Ascending aorta (tissue), 2 donors: ENCODE data around the gene EEF1A2. TPM values are rescaled to one million over a fixed set of nuclear protein-coding genes. Genes with fewer than 3 reads are reported as not detected.
"Not testable (repeated sequence)": the region's sequence is repeated elsewhere in the genome, so short reads cannot be mapped to it uniquely, and the experiment has no call there.

ENCODE experiments used
- DNase-seq, 2 donors: peaks; one replicate each; pipeline ENCODE4 v3.0.0-alpha.2; 2019; ENCODE audit warnings: low spot score in 2 of 2
- H3K27ac ChIP-seq, 2 donors: fragments of 200-600 bp; sonication (generic); one replicate each; pipeline ENCODE4 v1.5.1; 2016 to 2017; ENCODE audit warnings: mild to moderate bottlenecking in 1 of 2
- H3K27me3 ChIP-seq: fragments of 200-600 bp; sonication (generic); one replicate; pipeline ENCODE4 v1.5.1; 2017
- H3K36me3 ChIP-seq, 2 donors: fragments of 200-600 bp; sonication (generic); one replicate each; pipeline ENCODE4 v1.5.1; 2016
- H3K4me1 ChIP-seq, 2 donors: fragments of 200-600 bp; sonication (generic); one replicate each; pipeline ENCODE4 v1.5.1; 2016 to 2017; ENCODE audit warnings: mild to moderate bottlenecking in 1 of 2
- H3K4me3 ChIP-seq, 2 donors: fragments of 200-600 bp; sonication (generic); one replicate each; pipeline ENCODE4 v1.5.1; 2016 to 2017; ENCODE audit warnings: mild to moderate bottlenecking in 1 of 2
- H3K9me3 ChIP-seq, 2 donors: fragments of 200-600 bp; sonication (generic); one replicate each; pipeline ENCODE4 v1.5.1; 2016
- intact Hi-C: fragments of 100-400 bp; cut with DNase I; formaldehyde crosslinking; loops from one replicate; pipeline ENCODE4 v1.15.1; 2023
- total RNA-seq: library from RNA; depleted of rRNA; stranded (reverse); fragments of >200 nt; gene quantifications from one replicate; pipeline ENCODE4 v1.1.0, GENCODE V29; 2016
- TF ChIP-seq, protein P1 (sequence below), 3 experiments: fragments of 200-600 bp in 2 of 3; fragments of 450-650 bp in 1 of 3; sonication (generic) in 2 of 3; IDR thresholded peaks; one replicate each; pipeline ENCODE4 v1.5.1; 2016 to 2019; ENCODE audit warnings: antibody characterized with exemption in 3 of 3, mild to moderate bottlenecking in 1 of 3, moderate library complexity in 1 of 3

Gene EEF1A2
- total RNA-seq, 1 donor from 2014 or later, result 1.1 TPM

DNA sequence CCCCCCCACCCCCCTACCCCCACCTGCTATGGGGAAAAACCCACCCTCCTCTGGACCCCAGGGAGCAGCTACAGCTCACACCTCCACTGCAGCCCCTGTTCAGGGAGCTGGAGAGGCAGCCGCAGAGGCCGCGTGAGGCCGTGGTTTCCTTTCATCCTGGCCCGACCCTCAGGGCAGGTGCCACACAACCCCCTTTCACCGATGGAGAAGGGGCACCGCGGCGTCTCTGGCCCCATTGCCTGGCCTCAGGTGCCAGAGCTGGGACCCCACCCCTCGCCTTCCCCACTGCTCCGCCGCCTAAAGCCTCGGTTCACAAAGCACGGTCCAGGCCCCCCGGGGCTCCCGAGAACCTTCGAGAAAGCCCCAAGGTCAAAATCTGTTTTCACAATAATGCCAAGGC is 14.6 kb downstream of the EEF1A2 start:
- H3K27ac ChIP-seq, result no peak overlapping the region
- TF ChIP-seq, protein P1, sequence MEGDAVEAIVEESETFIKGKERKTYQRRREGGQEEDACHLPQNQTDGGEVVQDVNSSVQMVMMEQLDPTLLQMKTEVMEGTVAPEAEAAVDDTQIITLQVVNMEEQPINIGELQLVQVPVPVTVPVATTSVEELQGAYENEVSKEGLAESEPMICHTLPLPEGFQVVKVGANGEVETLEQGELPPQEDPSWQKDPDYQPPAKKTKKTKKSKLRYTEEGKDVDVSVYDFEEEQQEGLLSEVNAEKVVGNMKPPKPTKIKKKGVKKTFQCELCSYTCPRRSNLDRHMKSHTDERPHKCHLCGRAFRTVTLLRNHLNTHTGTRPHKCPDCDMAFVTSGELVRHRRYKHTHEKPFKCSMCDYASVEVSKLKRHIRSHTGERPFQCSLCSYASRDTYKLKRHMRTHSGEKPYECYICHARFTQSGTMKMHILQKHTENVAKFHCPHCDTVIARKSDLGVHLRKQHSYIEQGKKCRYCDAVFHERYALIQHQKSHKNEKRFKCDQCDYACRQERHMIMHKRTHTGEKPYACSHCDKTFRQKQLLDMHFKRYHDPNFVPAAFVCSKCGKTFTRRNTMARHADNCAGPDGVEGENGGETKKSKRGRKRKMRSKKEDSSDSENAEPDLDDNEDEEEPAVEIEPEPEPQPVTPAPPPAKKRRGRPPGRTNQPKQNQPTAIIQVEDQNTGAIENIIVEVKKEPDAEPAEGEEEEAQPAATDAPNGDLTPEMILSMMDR (IDR thresholded peaks at IDR 0.05), result no peak
- DNase-seq, result no peak
- no peaks in the 10 kb centered on the region for H3K4me1 ChIP-seq
- no peaks in the 10 kb centered on the region for H3K36me3 ChIP-seq
- no peak overlapping the region for H3K4me3 ChIP-seq
- intact Hi-C loops, result no loop called here
- peaks cover 4% of the 10 kb centered on the region for H3K27me3 ChIP-seq
- H3K9me3 ChIP-seq, result no peaks in the 10 kb centered on the region

DNA sequence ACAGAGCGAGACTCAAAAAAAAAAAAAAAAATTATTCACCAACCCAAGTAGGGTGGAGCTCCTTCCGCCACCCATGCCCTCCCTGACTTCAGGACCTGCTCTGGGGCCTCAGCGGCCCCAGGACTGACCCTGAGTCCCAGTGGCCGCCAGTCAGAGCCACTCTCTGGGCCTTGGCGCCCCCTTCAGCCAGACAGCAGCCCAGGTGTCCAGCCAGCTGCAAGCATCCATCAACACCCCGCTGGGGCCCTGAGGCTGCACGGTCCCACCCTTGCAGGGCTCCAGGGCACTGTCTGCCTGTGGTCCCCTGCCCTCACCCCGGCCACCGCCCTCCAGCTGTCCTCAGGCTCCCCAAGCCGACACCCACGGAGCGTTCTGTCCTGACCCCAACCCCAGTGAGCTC is 15.0 kb downstream of the EEF1A2 start:
- peaks cover 4% of the 10 kb centered on the region for H3K27me3 ChIP-seq

DNA sequence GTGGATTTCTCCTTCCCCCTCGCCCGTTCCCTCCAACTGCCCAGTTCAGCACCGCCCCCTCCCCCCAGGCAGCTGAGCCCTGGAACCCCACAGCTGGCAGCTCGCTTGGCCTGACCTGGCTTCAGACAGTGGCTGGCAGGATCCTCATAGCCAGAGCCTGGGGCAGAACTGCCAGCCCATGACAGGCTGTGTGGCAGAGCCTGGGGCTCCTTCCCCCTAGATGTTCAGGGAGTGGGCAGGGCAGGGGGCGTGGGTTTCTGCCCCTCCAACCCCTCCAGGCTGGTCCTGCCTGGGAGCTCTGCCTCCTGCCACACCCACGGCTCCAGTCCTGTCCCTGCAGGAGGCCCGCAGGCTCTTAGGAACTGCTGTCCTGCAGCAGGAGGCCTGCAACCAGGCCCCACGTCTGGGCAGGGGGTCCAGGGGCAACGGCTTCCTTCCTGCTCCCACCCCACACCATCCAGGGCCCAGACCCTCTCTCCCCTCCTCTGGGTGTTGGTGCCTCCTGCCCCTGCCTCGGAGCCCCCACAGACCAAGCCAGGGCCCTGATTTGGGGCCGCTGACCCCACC is 16.8 kb downstream of the EEF1A2 start:
- H3K36me3 ChIP-seq, result no peaks in the 10 kb centered on the region
- no peak overlapping the region for H3K27ac ChIP-seq
- no peak overlapping the region for H3K4me3 ChIP-seq
- H3K9me3 ChIP-seq, result no peaks in the 10 kb centered on the region
- no peaks in the 10 kb centered on the region for H3K4me1 ChIP-seq
- H3K27me3 ChIP-seq, result no peaks in the 10 kb centered on the region
- TF ChIP-seq, protein P1 (IDR thresholded peaks at IDR 0.05), result no peak
- intact Hi-C loops, result no loop called here
- no peak for DNase-seq

More for the DNA sequence above, 15.0 kb downstream of the EEF1A2 start:
- Histone ChIP-seq H3K27ac (no peak overlapping the region), H3K4me3 (no peak overlapping the region), H3K36me3 (no peaks in the 10 kb centered on the region), H3K4me1 (no peaks in the 10 kb centered on the region), H3K9me3 (no peaks in the 10 kb centered on the region)
- TF ChIP-seq, protein P1 (IDR thresholded peaks at IDR 0.05), result no peak
- no peak for DNase-seq
- intact Hi-C loops, result no loop called here

DNA sequence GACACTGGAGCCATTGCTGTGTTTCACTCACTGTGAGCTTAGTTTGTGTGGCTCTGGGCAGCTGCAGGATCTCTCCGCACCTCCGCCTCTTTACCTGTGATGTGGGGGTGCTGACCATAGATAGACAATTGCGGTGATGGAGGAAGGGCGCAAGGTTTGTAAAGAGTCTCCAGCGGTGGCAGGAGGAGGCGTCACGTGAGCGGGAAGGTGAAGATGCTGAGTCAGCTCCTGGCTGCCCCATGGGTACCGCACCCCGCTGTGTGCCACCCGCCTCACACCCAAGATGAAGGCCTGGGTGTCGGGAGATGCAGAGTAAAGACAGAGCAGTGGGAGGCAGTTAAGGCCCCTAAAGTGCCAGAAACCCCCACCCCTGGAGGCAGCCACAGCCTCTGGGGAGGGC is 17.4 kb downstream of the EEF1A2 start:
- no peak for DNase-seq
- Histone ChIP-seq H3K36me3 (no peaks in the 10 kb centered on the region), H3K27me3 (no peaks in the 10 kb centered on the region), H3K27ac (no peak overlapping the region), H3K4me3 (no peak overlapping the region), H3K4me1 (no peaks in the 10 kb centered on the region), H3K9me3 (no peaks in the 10 kb centered on the region)
- TF ChIP-seq, protein P1 (IDR thresholded peaks at IDR 0.05), result no peak
- intact Hi-C loops, result no loop called here

DNA sequence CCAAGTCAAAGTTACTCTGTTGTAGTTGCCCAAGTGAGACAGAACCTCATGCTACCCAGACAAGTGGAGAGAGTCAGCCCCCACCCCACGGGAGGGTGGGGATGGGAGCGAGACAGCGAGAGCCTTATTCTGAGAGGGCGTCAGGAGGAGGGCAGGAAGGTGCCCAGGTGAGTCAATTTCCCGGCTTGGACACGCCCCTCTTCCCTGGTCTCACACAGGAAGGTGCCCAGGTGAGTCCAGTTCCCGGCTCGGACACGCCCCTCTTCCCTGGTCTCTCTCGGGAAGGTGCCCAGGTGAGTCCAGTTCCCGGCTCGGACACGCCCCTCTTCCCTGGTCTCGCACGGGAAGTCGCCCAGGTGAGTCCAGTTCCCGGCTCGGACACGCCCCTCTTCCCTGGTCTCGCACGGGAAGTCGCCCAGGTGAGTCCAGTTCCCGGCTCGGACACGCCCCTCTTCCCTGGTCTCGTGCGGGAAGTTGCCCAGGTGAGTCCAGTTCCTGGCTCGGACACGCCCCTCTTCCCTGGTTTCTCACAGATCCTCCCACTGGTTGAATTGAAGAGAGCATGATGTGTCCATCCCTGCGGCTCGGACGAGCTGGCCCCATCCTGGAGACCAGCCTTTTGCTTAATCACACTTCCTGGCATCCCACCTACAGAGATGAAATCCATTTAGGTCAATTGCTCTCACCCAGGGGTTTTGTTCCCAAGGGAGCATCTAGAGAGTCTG is 19.0 kb downstream of the EEF1A2 start:
- H3K4me1 ChIP-seq, H3K4me3 ChIP-seq, H3K9me3 ChIP-seq, H3K36me3 ChIP-seq, intact Hi-C loops, H3K27me3 ChIP-seq, DNase-seq, H3K27ac ChIP-seq: not testable (repeated sequence)

DNA sequence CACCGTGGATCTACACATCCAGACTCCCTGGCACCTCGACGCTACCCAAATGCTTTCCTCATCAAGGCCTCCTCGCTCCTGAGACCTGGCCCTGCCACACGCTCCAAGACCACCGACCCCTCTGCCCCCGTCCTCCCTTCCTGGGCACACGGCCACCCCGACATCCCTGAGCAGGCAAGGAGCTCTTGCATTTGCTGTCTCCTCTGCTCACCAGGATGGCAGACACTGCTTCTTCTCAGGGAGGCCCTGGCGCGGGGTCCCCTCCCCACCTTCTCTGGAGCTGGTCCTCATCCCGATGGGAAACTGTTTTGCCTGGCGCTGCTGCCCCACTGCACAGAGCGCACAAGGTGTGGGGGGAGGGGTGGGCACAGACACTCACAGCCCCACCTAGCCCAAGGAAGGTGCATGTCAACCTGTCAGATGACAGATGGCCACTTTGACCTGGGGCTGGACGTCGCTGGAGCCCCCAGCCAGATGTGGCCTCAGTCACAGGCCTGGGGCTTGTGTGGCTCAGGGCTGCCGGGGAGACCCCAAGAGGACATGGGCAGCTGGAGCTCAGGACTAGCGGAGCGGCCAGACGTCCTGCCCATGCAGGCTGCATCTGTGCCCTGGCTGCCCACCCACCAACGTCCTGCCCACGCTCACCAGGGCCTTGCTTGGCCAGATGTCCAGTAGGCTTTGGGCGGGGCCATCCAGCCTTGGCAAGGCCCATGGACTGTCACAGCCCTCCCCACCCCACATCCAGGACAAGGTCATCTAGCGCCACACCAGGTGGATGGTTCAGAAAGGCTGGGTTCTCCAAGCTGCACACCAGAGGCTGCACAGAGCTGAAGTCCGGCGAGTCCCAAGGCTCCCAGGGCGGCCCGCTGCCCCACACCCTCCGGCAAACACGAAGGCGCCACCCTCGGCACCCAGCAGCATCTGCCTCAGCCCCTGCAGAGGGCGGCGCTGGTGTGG is 20.3 kb downstream of the EEF1A2 start:
- intact Hi-C loops, result no loop called here
- TF ChIP-seq, protein P1 (IDR thresholded peaks at IDR 0.05), result no peak
- H3K4me3 ChIP-seq, result no peak overlapping the region
- no peak overlapping the region for H3K27ac ChIP-seq
- H3K27me3 ChIP-seq, result no peaks in the 10 kb centered on the region
- no peaks in the 10 kb centered on the region for H3K9me3 ChIP-seq
- H3K4me1 ChIP-seq, result no peaks in the 10 kb centered on the region
- DNase-seq, result no peak
- H3K36me3 ChIP-seq, result no peaks in the 10 kb centered on the region
